NCI-H1436 (cell line): Measurements from ENCODE around the gene PTPN2.

Experiments
- DNase-seq: peaks from one replicate; lab custom pipeline; 2025; lab: John Stamatoyannopoulos, UW

Gene PTPN2

GRCh38 chr18:12857991-12858544 lies 26.0 kb downstream of the PTPN2 start:
- no peak for DNase-seq

DNA sequence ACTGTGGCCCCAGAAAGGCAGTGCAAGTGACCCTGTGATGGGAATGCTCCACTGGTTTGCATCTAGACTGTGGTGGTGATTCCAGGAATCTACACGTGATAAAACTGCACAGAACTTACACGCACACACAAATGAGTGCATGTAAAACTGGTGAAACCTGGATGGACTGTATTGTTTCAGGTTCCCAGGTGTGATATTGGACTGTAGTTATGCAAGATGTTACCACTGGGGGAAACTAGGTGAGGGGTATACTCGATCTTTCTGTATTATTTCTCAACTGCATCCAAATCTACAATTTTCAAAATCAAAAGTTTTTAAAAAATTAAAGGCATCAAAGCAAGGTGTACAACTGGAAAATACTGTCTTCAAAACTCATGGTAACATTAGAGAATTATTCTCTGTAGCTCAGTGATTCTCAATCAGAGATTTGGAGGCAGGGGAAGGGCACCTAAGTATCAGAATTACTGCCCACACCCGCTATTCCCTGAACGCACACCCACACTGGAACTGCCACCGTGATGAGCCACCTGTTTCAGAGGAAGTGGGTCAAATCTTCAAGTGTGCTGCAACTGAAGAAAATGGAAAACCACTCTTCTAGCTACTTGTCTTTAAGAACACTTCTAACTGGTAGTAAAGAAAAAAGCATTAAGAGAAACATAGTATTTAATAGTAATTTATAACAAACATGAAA lies 26.7 kb downstream of the PTPN2 start:
- no peak for DNase-seq

GRCh38 chr18:12855916-12856315 lies 28.1 kb downstream of the PTPN2 start:
- DNase-seq = no peak

GRCh38 chr18:12852566-12853315 lies 31.3 kb downstream of the PTPN2 start:
- DNase-seq = no peak

GRCh38 chr18:12851716-12852115 lies 32.3 kb downstream of the PTPN2 start:
- DNase-seq = no peak

- no peak for DNase-seq
Measured at GRCh38 chr18:12849548-12849947, 34.5 kb downstream of the PTPN2 start.

GRCh38 chr18:12848405-12848804 lies 35.6 kb downstream of the PTPN2 start:
- DNase-seq = no peak

- DNase-seq = no peak
Measured at GRCh38 chr18:12844391-12844790, 39.6 kb downstream of the PTPN2 start.

DNA sequence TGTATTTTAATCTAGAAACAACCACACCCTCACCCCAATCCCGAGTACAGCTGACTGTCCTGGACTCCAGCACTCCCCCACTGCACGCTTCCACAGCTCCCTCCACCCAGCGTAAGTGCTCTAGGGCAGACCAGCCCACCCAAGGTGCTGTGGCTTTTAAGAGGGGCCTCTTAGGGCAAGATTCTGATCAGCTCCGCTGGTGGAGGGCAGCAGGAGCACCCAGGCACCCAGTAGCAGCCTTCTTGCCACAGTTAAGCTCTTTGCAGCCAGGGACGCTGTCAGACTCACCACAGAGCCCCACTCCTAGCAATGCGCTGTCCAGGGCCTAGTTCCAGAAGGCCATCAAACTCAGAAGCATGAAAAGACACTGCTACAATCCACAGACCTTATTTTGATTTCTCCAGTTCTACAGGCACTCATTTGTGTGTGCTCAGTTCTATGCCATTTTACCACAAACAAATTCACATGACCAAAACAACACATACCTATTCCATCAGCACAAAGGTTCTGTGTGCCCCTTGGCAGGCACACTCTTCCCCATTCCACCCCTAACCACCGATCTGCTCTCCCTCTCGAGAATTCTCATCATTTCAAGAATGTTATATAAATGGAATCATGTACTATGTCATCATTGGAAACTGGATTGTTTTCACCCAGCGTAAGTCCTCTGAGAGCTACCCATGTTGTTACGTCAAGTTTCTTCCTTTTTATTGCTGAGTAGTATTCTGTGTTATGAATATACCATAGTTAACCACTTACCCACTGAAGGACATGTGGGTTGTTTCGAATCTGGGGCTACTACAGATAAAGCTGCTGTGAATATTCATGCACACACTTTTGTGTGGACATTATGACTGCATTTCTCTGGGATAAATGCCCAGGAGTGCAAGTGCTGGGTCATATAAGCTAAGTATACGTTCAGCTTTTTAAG lies 40.4 kb downstream of the PTPN2 start:
- DNase-seq = no peak

DNA sequence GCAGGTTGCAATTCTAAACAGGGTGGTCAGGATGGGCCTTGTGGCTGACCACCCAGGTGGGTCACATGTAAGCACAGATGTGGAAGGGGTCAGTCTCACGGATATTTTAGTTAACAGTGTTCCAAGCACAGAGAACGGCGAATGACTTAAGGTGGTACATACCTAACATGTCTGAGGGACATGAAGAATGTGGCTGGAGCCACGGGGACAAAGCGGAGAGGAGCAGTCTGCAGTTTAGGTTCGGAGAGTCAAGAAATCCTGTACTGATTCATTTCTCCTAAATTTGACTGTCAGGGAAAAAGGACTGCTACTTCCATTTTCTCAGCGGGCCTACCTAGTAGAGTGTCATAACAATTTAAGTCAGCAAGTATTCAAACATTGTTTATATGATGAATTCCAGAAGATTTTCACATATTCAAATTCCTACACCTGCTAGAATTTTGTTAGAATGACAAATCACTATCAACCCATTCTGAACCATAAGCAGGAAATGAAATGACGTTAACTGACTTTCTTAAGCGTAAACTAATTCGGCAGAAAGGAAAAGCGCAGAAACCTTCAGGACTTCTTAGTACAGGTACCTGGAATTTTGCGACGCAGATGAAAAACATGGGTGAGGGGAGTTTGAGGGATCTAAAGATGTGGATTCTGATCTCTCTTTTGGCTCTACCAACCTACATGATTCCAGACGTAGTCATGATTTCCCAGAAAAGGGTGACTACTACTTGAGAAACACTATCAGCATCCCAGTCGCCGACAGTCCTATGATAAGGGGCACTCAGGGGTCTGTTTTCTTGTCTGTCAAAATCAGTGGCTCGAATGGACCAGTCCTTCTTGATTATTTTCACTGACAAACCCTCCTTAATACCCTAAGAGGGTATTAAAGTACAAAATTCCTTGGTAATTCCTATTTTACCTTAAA lies 41.3 kb downstream of the PTPN2 start:
- DNase-seq = no peak

DNA sequence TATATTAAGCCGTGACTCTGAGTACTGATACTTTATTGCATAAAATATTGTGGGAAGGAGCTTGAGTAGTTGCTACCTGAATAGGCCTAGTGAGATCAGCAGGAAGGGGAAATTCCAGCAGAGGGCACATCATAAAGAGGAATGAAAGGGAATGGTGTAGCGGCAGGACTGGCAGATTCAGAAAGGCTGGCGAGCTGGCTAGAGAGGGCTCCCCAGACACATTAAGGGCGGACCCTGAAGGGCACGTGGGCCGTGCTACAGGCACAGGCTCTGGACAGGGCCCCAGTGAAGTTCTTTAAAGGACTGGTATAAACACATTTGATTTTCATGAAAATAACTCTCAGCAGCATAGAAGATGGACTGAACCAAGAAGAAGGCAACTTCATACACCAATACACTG lies 43.0 kb downstream of the PTPN2 start:
- no peak for DNase-seq

GRCh38 chr18:12840382-12840781 lies 43.7 kb downstream of the PTPN2 start:
- DNase-seq = no peak

GRCh38 chr18:12839526-12840196 lies 44.4 kb downstream of the PTPN2 start:
- DNase-seq = no peak

GRCh38 chr18:12839057-12839525 lies 44.9 kb downstream of the PTPN2 start:
- DNase-seq = no peak

GRCh38 chr18:12838178-12838634 lies 45.8 kb downstream of the PTPN2 start:
- no peak for DNase-seq

- no peak for DNase-seq
Measured at GRCh38 chr18:12837747-12838146, 46.3 kb downstream of the PTPN2 start.

GRCh38 chr18:12836551-12836950 lies 47.5 kb downstream of the PTPN2 start:
- DNase-seq = no peak

GRCh38 chr18:12828116-12829051 lies 55.7 kb downstream of the PTPN2 start:
- DNase-seq = no peak

DNA sequence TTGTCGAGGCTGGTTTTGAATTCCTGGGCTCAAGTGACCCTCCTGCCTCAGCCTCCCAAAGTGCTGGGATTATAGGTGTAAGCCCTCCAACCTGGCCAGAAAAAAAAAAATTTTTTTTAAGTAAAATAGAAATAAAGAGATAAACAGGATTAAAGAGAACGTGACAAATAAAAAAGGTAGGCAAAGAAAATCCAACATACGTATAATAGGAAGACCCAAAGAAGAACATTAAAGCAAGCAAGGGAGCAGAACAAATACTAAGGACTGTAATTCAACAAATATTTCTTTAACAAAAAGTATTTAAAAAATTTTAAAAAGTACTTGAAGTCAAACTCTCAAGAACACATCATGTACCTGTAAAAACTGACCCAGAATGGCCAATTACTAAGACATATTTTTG lies 56.4 kb downstream of the PTPN2 start:
- DNase-seq = no peak
